Loucy (cell line): ENCODE data around the gene CDK4.

Experiments
- H2AFZ ChIP-seq: fragments of 200-600 bp; sonication (generic); 2 replicates; pipeline ENCODE4 v1.6.0; 2016; ENCODE audit warnings: antibody characterized with exemption, mild to moderate bottlenecking, low read length, moderate library complexity
- H3F3A ChIP-seq: fragments of 200-600 bp; 2 replicates; pipeline ENCODE4 v1.6.0; 2016; ENCODE audit warnings: antibody characterized with exemption, low read depth, mild to moderate bottlenecking
- H3K27me3 ChIP-seq: fragments of 200-600 bp; sonication (generic); 2 replicates; pipeline ENCODE4 v1.6.1; 2014; ENCODE audit warnings: low read length, mild to moderate bottlenecking; ENCODE audit not compliant: insufficient read depth, poor library complexity, severe bottlenecking
- H3K36me3 ChIP-seq: fragments of 200-600 bp; sonication (generic); 2 replicates; pipeline ENCODE4 v1.6.1; 2016; ENCODE audit warnings: low read length; ENCODE audit not compliant: insufficient read depth
- H3K4me1 ChIP-seq: fragments of 200-600 bp; sonication (generic); 2 replicates; pipeline ENCODE4 v1.5.1; 2014; ENCODE audit warnings: low read length, mild to moderate bottlenecking; ENCODE audit not compliant: insufficient read depth, poor library complexity, severe bottlenecking
- H3K4me2 ChIP-seq: fragments of 200-600 bp; sonication (generic); 2 replicates; pipeline ENCODE4 v1.6.0; 2014; ENCODE audit warnings: antibody characterized with exemption, low read length, low read depth, mild to moderate bottlenecking; ENCODE audit not compliant: poor library complexity, severe bottlenecking
- H3K4me3 ChIP-seq: fragments of 200-600 bp; sonication (generic); 2 replicates; pipeline ENCODE4 v1.5.1; 2014; ENCODE audit warnings: low read length, mild to moderate bottlenecking, mixed read lengths; ENCODE audit not compliant: poor library complexity, severe bottlenecking
- H3K79me2 ChIP-seq: fragments of 200-600 bp; sonication (generic); 2 replicates; pipeline ENCODE4 v1.6.1; 2014; ENCODE audit warnings: low read length; ENCODE audit not compliant: insufficient read depth
- H3K9ac ChIP-seq: fragments of 200-600 bp; sonication (generic); 2 replicates; pipeline ENCODE4 v1.6.0; 2014; ENCODE audit warnings: mild to moderate bottlenecking, low read depth, low read length, moderate library complexity; ENCODE audit not compliant: poor library complexity, severe bottlenecking
- H3K9me2 ChIP-seq: fragments of 200-600 bp; sonication (generic); replicated peaks from 2 replicates; pipeline ENCODE4 v1.6.1; 2016; ENCODE audit warnings: low read depth, low read length, mixed read lengths
- H3K9me3 ChIP-seq: fragments of 200-600 bp; sonication (generic); 2 replicates; pipeline ENCODE4 v1.6.1; 2014; ENCODE audit warnings: mild to moderate bottlenecking, antibody characterized with exemption, low read length, low read depth; ENCODE audit not compliant: insufficient read depth
- H4K20me1 ChIP-seq: fragments of 200-600 bp; sonication (generic); 2 replicates; pipeline ENCODE4 v1.6.0; 2014; ENCODE audit warnings: antibody characterized with exemption, low read length, mild to moderate bottlenecking; ENCODE audit not compliant: insufficient read depth, poor library complexity, severe bottlenecking
- EZH2phosphoT487 ChIP-seq: fragments of 200-600 bp; IDR thresholded peaks from 2 replicates; pipeline ENCODE4 v1.6.1; 2018; ENCODE audit warnings: antibody characterized with exemption, mild to moderate bottlenecking, moderate library complexity, borderline replicate concordance
- TF ChIP-seq, protein P1 (sequence below): fragments of 200-600 bp; sonication (generic); conservative IDR thresholded peaks from 2 replicates; pipeline ENCODE4 v1.5.1; 2014; ENCODE audit warnings: mild to moderate bottlenecking, antibody characterized with exemption, low read length

The CDK4 gene

GRCh38 chr12:57735952-57736740 is 16.0 kb downstream of the CDK4 start:
- Histone ChIP-seq H2AFZ (no peak overlapping the region), H3K27me3 (no peaks in the 10 kb centered on the region)

GRCh38 chr12:57735198-57735855 is 16.8 kb downstream of the CDK4 start:
- Histone ChIP-seq H3K4me3 (no peak overlapping the region), H3K4me2 (no peak overlapping the region), H3K9ac (no peak overlapping the region), H2AFZ (no peak overlapping the region), H3K9me2 (no peaks in the 10 kb centered on the region), H3K79me2 (peaks cover 55% of the 10 kb centered on the region), H3K27me3 (no peaks in the 10 kb centered on the region), H3K36me3 (peaks cover 49% of the 10 kb centered on the region; the same call in 1 of the 2 replicates), H3K4me1 (peaks cover 15% of the 10 kb centered on the region), H3F3A (no peaks in the 10 kb centered on the region), H4K20me1 (peaks cover 41% of the 10 kb centered on the region), H3K9me3 (no peaks in the 10 kb centered on the region)
- TF ChIP-seq, protein P1, sequence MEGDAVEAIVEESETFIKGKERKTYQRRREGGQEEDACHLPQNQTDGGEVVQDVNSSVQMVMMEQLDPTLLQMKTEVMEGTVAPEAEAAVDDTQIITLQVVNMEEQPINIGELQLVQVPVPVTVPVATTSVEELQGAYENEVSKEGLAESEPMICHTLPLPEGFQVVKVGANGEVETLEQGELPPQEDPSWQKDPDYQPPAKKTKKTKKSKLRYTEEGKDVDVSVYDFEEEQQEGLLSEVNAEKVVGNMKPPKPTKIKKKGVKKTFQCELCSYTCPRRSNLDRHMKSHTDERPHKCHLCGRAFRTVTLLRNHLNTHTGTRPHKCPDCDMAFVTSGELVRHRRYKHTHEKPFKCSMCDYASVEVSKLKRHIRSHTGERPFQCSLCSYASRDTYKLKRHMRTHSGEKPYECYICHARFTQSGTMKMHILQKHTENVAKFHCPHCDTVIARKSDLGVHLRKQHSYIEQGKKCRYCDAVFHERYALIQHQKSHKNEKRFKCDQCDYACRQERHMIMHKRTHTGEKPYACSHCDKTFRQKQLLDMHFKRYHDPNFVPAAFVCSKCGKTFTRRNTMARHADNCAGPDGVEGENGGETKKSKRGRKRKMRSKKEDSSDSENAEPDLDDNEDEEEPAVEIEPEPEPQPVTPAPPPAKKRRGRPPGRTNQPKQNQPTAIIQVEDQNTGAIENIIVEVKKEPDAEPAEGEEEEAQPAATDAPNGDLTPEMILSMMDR: no peak
- TF ChIP-seq EZH2phosphoT487: no peak

More at GRCh38 chr12:57735952-57736740, 16.0 kb downstream of the CDK4 start:
- Histone ChIP-seq H3K79me2 (peaks cover 64% of the 10 kb centered on the region), H3K4me3 (no peak overlapping the region), H4K20me1 (peaks cover 48% of the 10 kb centered on the region), H3K9me2 (no peaks in the 10 kb centered on the region), H3K9ac (no peak overlapping the region), H3F3A (no peaks in the 10 kb centered on the region), H3K4me1 (peaks cover 21% of the 10 kb centered on the region), H3K4me2 (peak overlapping the region; percentile 30), H3K9me3 (no peaks in the 10 kb centered on the region), H3K36me3 (peaks cover 41% of the 10 kb centered on the region; the same call in 1 of the 2 replicates)
- TF ChIP-seq EZH2phosphoT487: no peak
- TF ChIP-seq, protein P1: no peak

DNA sequence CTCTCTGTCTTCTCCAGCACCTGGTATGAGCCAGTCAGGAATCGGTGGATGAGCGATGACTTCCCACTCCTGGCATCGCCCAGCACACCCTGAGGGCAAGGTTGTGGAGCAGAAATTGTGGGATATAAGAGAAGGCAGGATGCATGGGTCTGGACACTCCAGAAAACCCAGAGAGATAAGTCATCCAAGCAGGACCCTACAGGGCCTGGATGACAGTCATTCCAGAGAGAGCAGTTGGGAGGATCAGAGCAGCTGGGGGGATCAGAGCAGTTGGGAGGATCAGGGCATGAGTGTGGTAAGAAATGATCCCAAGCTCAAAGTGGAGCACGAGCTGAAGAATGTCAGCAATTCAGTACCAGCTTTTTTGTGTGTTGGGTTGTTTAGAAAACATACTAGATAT is 17.5 kb downstream of the CDK4 start:
- no peak overlapping the region for H3K9ac ChIP-seq
- no peak overlapping the region for H2AFZ ChIP-seq
- peaks cover 8% of the 10 kb centered on the region for H3K4me1 ChIP-seq
- no peak for TF ChIP-seq EZH2phosphoT487
- TF ChIP-seq, protein P1: no peak
- H3K4me2 ChIP-seq: no peak overlapping the region
- peaks cover 56% of the 10 kb centered on the region; the same call in 1 of the 2 replicates for H3K36me3 ChIP-seq
- no peaks in the 10 kb centered on the region for H3K27me3 ChIP-seq
- H3K9me3 ChIP-seq: no peaks in the 10 kb centered on the region
- H3K79me2 ChIP-seq: peaks cover 48% of the 10 kb centered on the region
- H3F3A ChIP-seq: no peaks in the 10 kb centered on the region
- peaks cover 34% of the 10 kb centered on the region for H4K20me1 ChIP-seq
- H3K9me2 ChIP-seq: no peaks in the 10 kb centered on the region
- H3K4me3 ChIP-seq: no peak overlapping the region
